Measurements from ENCODE around the gene PAQR9.

The PAQR9 gene

GRCh38 chr3:142913432-142913831, 50.0 kb downstream of the PAQR9 start:
- DNase-seq = no peak

DNA sequence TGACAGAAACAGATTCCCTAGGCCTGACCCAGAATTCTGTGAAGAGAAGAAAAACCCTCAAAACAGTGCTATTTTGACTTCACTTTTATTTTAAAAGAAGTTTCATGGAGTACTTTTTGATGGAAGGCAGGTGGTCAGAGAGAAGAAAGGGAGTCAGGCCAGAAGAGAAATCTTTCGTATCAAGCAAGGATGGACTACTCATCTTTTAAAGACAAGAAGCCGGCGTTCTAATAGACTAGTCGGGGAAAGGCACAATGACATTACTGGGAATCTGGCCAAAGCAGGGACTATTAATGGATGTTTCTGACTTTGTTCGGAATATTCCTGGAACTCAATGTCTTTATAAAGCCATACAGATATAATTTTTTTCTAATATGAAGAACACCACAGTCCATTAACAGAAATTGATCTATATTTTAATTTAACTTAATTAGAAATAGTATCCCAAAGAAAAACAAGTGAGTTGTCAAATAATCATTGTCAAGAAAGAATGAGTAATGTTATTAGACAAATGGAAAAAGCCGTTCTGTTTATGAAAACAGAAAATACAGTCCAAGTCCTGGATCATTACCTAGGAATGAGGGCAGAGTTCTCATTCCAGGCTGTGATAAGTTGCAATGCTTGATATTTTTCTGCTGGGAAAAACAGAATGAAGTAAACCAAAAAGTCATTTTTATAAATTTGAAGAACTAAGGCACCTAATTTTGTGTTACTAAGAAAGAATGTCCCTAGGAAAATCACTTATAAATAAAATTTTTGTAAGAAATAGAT, 50.9 kb downstream of the PAQR9 start:
- DNase-seq = no peak

All from GOT3 (cell line).